ENCODE measurements around the gene ULK2. TPM values are rescaled to one million over a fixed set of nuclear protein-coding genes. Genes with fewer than 3 reads are reported as not detected.
A peak's percentile ranks its signal among the peaks of the same experiment; 100 is the strongest.

Gene ULK2
- total and polyA plus RNA-seq, 2 of the 13 experiments (the other 11 are each of a cell fraction or from before 2014, with no cell fraction given) = 0.01 TPM; not detected in 1

DNA sequence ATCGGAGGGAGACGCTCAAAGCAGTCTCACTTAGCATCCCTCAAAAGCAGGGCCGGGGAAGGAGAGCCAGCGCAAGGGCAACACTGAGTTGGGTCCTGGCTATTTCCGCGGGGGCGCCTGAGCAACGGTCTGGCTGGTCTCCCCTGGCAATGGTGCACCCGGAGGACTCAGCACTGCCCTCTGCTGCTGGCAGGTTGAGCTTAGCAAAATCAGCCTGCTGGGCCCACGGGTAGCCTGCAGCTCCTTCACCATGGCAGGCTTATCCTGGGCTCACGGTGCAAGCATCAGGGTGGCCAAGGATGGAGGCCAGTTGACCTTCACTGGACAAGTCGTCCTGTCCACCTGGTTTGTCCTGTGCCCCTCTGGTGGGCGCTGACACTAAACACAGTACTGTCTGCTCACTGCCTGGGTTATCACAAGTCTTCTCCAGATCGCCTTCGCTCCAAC lies 105.2 kb downstream of the ULK2 start (continued):
- 0 out of 2 replicates have a peak, but pooled peaks have one; percentile 22 for TF ChIP-seq GATAD1 (CRISPR knock-in tag; IDR thresholded peaks at IDR 0.05)
- peak; percentile 15; the same call in 1 of the 2 replicates for TF ChIP-seq ZFX (CRISPR knock-in tag; IDR thresholded peaks at IDR 0.05; ENCODE audit: low read depth)
- TF ChIP-seq, protein P1, sequence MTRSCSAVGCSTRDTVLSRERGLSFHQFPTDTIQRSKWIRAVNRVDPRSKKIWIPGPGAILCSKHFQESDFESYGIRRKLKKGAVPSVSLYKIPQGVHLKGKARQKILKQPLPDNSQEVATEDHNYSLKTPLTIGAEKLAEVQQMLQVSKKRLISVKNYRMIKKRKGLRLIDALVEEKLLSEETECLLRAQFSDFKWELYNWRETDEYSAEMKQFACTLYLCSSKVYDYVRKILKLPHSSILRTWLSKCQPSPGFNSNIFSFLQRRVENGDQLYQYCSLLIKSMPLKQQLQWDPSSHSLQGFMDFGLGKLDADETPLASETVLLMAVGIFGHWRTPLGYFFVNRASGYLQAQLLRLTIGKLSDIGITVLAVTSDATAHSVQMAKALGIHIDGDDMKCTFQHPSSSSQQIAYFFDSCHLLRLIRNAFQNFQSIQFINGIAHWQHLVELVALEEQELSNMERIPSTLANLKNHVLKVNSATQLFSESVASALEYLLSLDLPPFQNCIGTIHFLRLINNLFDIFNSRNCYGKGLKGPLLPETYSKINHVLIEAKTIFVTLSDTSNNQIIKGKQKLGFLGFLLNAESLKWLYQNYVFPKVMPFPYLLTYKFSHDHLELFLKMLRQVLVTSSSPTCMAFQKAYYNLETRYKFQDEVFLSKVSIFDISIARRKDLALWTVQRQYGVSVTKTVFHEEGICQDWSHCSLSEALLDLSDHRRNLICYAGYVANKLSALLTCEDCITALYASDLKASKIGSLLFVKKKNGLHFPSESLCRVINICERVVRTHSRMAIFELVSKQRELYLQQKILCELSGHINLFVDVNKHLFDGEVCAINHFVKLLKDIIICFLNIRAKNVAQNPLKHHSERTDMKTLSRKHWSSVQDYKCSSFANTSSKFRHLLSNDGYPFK (CRISPR knock-in tag; IDR thresholded peaks at IDR 0.05; ENCODE audit: borderline replicate concordance) = 0 out of 2 replicates have a peak, but pooled peaks have one; percentile 26
- TF ChIP-seq YY1 (IDR thresholded peaks at IDR 0.05; ENCODE audit: insufficient read depth, insufficient replicate concordance, low read depth, low read length) = peak; percentile 27
- TF ChIP-seq MYC (CRISPR knock-in tag; IDR thresholded peaks at IDR 0.05; ENCODE audit: borderline replicate concordance) = peak; percentile 35; the same call in 1 of the 2 replicates
- peak; percentile 59 for TF ChIP-seq XRCC5 (optimal IDR thresholded peaks at IDR 0.05; ENCODE audit: low read length)
- TF ChIP-seq, protein P2, sequence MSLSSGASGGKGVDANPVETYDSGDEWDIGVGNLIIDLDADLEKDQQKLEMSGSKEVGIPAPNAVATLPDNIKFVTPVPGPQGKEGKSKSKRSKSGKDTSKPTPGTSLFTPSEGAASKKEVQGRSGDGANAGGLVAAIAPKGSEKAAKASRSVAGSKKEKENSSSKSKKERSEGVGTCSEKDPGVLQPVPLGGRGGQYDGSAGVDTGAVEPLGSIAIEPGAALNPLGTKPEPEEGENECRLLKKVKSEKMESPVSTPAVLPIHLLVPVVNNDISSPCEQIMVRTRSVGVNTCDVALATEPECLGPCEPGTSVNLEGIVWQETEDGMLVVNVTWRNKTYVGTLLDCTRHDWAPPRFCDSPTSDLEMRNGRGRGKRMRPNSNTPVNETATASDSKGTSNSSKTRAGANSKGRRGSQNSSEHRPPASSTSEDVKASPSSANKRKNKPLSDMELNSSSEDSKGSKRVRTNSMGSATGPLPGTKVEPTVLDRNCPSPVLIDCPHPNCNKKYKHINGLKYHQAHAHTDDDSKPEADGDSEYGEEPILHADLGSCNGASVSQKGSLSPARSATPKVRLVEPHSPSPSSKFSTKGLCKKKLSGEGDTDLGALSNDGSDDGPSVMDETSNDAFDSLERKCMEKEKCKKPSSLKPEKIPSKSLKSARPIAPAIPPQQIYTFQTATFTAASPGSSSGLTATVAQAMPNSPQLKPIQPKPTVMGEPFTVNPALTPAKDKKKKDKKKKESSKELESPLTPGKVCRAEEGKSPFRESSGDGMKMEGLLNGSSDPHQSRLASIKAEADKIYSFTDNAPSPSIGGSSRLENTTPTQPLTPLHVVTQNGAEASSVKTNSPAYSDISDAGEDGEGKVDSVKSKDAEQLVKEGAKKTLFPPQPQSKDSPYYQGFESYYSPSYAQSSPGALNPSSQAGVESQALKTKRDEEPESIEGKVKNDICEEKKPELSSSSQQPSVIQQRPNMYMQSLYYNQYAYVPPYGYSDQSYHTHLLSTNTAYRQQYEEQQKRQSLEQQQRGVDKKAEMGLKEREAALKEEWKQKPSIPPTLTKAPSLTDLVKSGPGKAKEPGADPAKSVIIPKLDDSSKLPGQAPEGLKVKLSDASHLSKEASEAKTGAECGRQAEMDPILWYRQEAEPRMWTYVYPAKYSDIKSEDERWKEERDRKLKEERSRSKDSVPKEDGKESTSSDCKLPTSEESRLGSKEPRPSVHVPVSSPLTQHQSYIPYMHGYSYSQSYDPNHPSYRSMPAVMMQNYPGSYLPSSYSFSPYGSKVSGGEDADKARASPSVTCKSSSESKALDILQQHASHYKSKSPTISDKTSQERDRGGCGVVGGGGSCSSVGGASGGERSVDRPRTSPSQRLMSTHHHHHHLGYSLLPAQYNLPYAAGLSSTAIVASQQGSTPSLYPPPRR (CRISPR knock-in tag; IDR thresholded peaks at IDR 0.05; ENCODE audit: borderline replicate concordance) = no peak
- no peak for TF ChIP-seq ZBTB8A (CRISPR knock-in tag; IDR thresholded peaks at IDR 0.05; ENCODE audit: borderline replicate concordance, low read depth)
- TF ChIP-seq CHD4 (IDR thresholded peaks at IDR 0.05; ENCODE audit: borderline replicate concordance, low read length) = no peak

Measured in HepG2 (cell line).